OCI-LY1 (cell line): Measurements from ENCODE around the gene SLC51B.

Experiments
- EZH2 ChIP-seq: fragments of 200-600 bp; sonication (generic), shearing (Covaris generic); IDR thresholded peaks from 2 replicates; pipeline ENCODE4 v1.8.0; 2017; ENCODE audit warnings: borderline replicate concordance, mixed run types, mild to moderate bottlenecking, antibody characterized with exemption, low read length, moderate library complexity, mixed read lengths
- TF ChIP-seq, protein P1 (sequence below): fragments of 200-600 bp; sonication (generic), shearing (Covaris generic); IDR thresholded peaks from 2 replicates; pipeline ENCODE4 v1.5.1; 2017; ENCODE audit warnings: mild to moderate bottlenecking, antibody characterized with exemption, low read length, moderate library complexity, mixed read lengths

DNA sequence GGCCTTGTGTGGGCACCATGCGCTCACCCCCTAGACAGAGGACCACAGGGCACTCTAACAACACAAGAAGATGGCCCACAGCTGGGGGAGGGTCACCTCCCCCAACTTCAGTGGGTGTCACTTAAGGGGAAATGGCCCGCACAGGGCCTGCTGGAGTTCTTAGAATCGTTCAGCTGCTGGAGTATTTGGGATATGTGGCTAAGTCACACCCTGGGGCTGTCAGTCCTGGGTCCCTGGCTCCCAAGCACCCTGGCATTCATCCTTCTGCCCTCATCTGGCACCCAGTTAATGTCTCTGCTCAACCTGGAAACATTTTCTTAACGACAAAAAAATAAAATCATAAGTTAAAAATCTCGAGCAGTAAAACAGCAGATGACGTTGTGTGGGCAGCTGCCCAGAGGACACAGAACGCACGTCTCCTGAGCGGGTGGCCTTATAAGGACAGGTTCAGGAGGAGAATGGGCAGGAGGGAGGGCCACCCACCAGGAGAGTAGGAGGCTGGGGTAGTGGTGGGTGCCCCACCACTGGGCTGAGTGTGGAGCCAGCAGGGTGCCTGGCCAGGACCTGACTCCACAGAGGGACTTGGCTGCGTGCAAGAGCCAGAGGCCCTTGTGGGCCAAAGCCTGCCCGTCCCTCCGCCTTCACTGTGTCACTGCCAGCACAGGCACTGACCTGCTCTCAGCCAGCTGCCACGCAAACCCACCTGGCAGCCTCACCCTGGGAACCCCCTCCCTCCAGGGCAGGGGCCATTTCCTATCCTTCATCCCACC lies 42.9 kb downstream of the SLC51B start:
- TF ChIP-seq, protein P1, sequence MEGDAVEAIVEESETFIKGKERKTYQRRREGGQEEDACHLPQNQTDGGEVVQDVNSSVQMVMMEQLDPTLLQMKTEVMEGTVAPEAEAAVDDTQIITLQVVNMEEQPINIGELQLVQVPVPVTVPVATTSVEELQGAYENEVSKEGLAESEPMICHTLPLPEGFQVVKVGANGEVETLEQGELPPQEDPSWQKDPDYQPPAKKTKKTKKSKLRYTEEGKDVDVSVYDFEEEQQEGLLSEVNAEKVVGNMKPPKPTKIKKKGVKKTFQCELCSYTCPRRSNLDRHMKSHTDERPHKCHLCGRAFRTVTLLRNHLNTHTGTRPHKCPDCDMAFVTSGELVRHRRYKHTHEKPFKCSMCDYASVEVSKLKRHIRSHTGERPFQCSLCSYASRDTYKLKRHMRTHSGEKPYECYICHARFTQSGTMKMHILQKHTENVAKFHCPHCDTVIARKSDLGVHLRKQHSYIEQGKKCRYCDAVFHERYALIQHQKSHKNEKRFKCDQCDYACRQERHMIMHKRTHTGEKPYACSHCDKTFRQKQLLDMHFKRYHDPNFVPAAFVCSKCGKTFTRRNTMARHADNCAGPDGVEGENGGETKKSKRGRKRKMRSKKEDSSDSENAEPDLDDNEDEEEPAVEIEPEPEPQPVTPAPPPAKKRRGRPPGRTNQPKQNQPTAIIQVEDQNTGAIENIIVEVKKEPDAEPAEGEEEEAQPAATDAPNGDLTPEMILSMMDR: no peak
- TF ChIP-seq EZH2: no peak
